ENCODE results near the gene TOMT.

The TOMT gene

DNA sequence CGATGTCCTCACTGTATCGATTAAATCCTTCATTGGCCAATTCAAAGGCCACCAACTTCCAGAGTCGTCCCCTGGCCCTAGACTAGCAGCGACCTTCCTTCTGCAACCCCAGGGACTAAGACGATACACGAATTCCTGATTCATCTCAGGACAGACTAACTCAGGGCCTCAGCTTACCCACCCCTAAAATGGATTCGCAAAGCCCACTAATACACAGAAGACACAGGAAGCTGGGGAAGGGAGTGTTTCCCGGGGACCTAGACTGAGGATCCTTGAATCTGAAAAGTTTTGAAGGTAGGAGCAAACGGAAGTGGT lies 3.1 kb upstream of the TOMT start:
- Histone ChIP-seq H3K4me1 (ENCODE audit: insufficient read depth, insufficient read length) (no peaks in the 10 kb centered on the region), H3K27me3 (ENCODE audit: insufficient read depth, insufficient read length) (no peaks in the 10 kb centered on the region), H3K36me3 (ENCODE audit: insufficient read depth, insufficient read length, low read length) (peaks cover 53% of the 10 kb centered on the region), H3K9me3 (ENCODE audit: insufficient read depth, low read length) (no peaks in the 10 kb centered on the region), H3K9ac (ENCODE audit: insufficient read length, low read depth) (peak overlapping the region; percentile 95), H3K4me3 (ENCODE audit: insufficient read length, low read depth) (peak overlapping the region; percentile 69)
- DNase-seq (ENCODE audit: low read depth, low spot score) = no peak
- TF ChIP-seq ZNF274 (IDR thresholded peaks at IDR 0.05; ENCODE audit: low read depth, low read length) (no peak), SUZ12 (IDR thresholded peaks at IDR 0.05; ENCODE audit: extremely low read depth, insufficient read depth, insufficient read length) (no peak), YY1 (IDR thresholded peaks at IDR 0.05; ENCODE audit: insufficient read depth, insufficient read length) (no peak)

DNA sequence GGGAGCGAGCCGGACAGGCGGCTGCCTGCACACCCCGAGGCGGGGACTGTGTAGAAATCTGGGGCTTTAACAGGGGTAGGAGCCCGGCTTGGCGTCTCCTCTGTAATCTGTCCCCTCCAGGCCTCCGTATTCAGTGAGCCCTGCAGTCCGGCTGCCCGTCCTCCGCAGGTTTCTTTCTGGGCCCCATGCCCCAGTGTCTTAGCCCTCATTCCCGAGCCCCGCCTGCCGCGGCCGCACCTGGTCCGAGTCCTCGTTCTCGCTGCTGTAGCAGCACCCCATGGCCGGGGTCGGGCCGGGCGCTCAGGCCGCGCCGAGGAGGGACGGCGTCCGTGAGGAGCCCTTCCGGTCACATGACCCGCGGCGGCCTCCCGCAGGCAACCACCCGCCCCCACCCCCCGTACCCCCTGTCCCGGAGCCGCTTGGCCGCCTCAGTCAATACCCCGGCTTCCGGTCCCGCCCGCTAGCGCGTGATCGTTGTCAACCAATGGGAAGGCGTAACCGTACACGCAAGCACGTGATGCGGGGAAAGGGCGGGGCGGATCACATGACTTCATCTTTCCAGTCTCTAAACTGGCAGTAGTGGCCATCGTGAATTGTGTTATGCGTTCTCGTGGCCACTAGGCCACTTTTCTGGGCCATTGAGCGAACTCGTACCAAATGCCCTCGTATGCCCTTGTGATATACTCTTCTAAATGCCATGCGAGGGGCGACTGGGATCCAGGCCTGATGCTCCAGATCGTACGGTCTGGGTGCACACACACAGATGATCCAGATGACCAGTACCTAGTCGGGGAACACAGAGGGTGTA lies 2.6 kb upstream of the TOMT start, which contains the start of gene LAMTOR1:
LAMTOR1 (minus strand) TSS at position 352 of the 808 bp plus-strand sequence; CDS start at position 279, 73 bp downstream.
- peak; percentile 98 for DNase-seq (ENCODE audit: low read depth, low spot score)
- peaks cover 51% of the 10 kb centered on the region for H3K36me3 ChIP-seq (ENCODE audit: insufficient read depth, insufficient read length, low read length)
- peak within 1 kb of the TSS; percentile 69 for H3K4me3 ChIP-seq (ENCODE audit: insufficient read length, low read depth)
- H3K27me3 ChIP-seq (ENCODE audit: insufficient read depth, insufficient read length) = no peaks in the 10 kb centered on the region
- no peaks in the 10 kb centered on the region for H3K9me3 ChIP-seq (ENCODE audit: insufficient read depth, low read length)
- peak within 1 kb of the TSS; percentile 95 for H3K9ac ChIP-seq (ENCODE audit: insufficient read length, low read depth)
- TF ChIP-seq SUZ12 (IDR thresholded peaks at IDR 0.05; ENCODE audit: extremely low read depth, insufficient read depth, insufficient read length) (no peak), YY1 (IDR thresholded peaks at IDR 0.05; ENCODE audit: insufficient read depth, insufficient read length) (no peak), ZNF274 (IDR thresholded peaks at IDR 0.05; ENCODE audit: low read depth, low read length) (no peak)
- no peaks in the 10 kb centered on the region for H3K4me1 ChIP-seq (ENCODE audit: insufficient read depth, insufficient read length)

DNA sequence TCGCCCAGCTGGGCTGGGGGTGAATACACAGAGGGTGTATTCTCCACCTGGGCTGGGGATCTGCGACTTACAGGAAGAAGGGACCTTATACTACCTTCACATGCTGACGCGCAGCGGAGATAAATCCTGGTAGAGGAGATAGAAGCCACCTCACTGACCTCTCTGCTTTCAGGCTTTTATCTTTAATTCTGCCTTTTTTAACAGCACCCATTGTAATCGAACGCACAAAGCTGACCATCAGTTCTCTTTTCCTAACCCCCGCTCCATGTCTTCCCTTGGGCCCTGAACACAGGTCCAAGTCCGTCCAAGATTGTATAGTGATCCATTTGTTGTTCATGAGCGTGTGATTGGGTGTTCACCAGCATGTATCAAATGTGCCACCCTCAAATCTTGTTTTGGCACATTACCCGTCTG lies 2.0 kb upstream of the TOMT start:
- H3K9ac ChIP-seq (ENCODE audit: insufficient read length, low read depth) = peak overlapping the region; percentile 11
- peaks cover 51% of the 10 kb centered on the region for H3K36me3 ChIP-seq (ENCODE audit: insufficient read depth, insufficient read length, low read length)
- H3K27me3 ChIP-seq (ENCODE audit: insufficient read depth, insufficient read length) = no peaks in the 10 kb centered on the region
- H3K4me3 ChIP-seq (ENCODE audit: insufficient read length, low read depth) = peak overlapping the region; percentile 19
- TF ChIP-seq YY1 (IDR thresholded peaks at IDR 0.05; ENCODE audit: insufficient read depth, insufficient read length) = no peak
- no peak for TF ChIP-seq SUZ12 (IDR thresholded peaks at IDR 0.05; ENCODE audit: extremely low read depth, insufficient read depth, insufficient read length)
- TF ChIP-seq ZNF274 (IDR thresholded peaks at IDR 0.05; ENCODE audit: low read depth, low read length) = no peak
- no peak for DNase-seq (ENCODE audit: low read depth, low spot score)
- H3K9me3 ChIP-seq (ENCODE audit: insufficient read depth, low read length) = no peaks in the 10 kb centered on the region
- H3K4me1 ChIP-seq (ENCODE audit: insufficient read depth, insufficient read length) = no peaks in the 10 kb centered on the region

DNA sequence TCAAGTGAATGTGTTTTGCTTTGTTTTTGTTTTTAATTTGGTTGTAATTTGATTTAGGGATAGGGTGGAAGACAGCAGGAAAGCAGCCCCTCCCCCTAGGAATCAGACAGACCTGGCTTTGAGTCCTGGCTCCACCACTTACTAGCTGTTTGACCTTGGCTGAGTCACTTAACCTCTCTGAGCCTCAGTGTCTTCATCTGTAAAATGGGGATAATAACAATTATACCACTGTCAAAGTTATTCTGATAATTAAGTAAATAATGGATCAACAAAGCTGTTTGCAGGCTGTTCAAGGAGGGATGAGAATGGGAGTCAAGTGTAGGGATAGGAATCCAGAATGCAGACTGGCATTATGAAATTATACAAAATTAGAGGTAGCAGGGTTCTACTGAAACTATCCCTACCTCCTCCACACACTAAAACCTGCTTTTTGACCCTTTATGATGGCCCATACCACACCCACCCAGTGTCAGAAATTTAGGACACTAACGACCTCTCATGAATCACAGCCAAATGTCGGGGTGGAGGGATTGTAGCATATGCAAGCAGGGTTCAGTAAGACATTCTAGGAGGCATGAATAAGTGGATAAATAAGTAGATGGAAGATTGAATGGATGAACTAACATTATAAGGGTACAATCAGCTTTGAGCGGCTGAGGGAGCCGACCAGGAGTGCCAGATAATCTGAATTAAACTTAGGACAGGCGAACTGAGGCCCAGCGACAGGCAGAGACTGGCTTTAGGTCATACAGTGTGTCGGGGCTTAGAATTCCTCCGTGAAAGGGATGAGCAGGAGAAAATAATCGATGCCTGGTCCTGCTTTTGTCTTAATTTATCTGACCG lies 5.8 kb downstream of the TOMT start:
- TF ChIP-seq ZNF274 (IDR thresholded peaks at IDR 0.05; ENCODE audit: low read depth, low read length) (no peak), SUZ12 (IDR thresholded peaks at IDR 0.05; ENCODE audit: extremely low read depth, insufficient read depth, insufficient read length) (no peak), YY1 (IDR thresholded peaks at IDR 0.05; ENCODE audit: insufficient read depth, insufficient read length) (no peak)
- Histone ChIP-seq H3K4me1 (ENCODE audit: insufficient read depth, insufficient read length) (no peaks in the 10 kb centered on the region), H3K9ac (ENCODE audit: insufficient read length, low read depth) (peak overlapping the region; percentile 85), H3K27me3 (ENCODE audit: insufficient read depth, insufficient read length) (no peaks in the 10 kb centered on the region), H3K36me3 (ENCODE audit: insufficient read depth, insufficient read length, low read length) (peaks cover 37% of the 10 kb centered on the region), H3K9me3 (ENCODE audit: insufficient read depth, low read length) (no peaks in the 10 kb centered on the region), H3K4me3 (ENCODE audit: insufficient read length, low read depth) (peak overlapping the region; percentile 67)
- no peak for DNase-seq (ENCODE audit: low read depth, low spot score)

DNA sequence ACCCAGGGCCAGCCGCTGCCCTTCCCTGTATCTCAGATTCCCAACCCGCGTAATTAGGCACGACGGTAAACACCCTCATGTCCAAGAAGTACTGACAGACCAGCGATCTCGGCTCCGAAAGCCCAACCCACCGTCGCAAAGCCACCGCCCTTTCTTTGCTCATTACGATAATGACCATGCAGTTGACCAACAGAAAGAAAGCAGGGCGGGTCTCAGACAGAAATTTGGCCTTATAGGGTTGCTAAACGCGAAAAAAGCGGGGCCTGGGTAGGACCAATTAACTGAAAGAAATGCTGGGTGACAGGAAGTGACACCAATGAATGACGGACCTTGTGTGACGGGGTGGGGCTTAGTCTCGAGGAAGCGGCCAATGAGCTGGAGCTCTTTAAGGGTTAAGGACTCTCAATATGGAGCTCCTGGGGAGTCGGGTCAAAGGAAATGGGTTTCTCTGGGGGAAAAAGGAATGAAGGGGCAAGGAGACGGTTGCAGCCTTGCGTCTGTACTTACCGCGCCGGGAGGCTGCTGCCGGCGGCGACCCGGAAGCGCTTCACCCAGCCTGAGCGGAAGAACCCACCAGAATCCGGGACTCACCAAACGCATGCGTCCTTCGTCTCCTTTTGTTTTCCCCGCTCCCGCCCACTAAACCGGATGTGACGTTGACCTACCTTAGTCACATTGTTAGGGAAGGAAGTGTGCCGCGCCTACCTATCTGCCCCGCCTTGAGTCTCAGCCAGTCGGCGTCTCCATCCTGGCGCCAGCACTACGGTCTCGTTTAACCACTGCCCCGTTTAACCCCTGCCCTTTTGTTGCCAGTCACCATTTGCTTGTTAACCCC lies 6.6 kb downstream of the TOMT start, which contains the start of gene ANAPC15:
ANAPC15 (minus strand) TSS at position 553 of the 835 bp plus-strand sequence. CDS start 1,419 bp downstream, outside the sequence.
- DNase-seq (ENCODE audit: low read depth, low spot score) = peak; percentile 98
- H3K4me1 ChIP-seq (ENCODE audit: insufficient read depth, insufficient read length) = no peaks in the 10 kb centered on the region
- H3K36me3 ChIP-seq (ENCODE audit: insufficient read depth, insufficient read length, low read length) = peaks cover 36% of the 10 kb centered on the region
- no peaks in the 10 kb centered on the region for H3K27me3 ChIP-seq (ENCODE audit: insufficient read depth, insufficient read length)
- TF ChIP-seq YY1 (IDR thresholded peaks at IDR 0.05; ENCODE audit: insufficient read depth, insufficient read length) (no peak), SUZ12 (IDR thresholded peaks at IDR 0.05; ENCODE audit: extremely low read depth, insufficient read depth, insufficient read length) (no peak), ZNF274 (IDR thresholded peaks at IDR 0.05; ENCODE audit: low read depth, low read length) (no peak)
- H3K9me3 ChIP-seq (ENCODE audit: insufficient read depth, low read length) = no peaks in the 10 kb centered on the region
- H3K4me3 ChIP-seq (ENCODE audit: insufficient read length, low read depth) = peak within 1 kb of the TSS; percentile 67
- peak within 1 kb of the TSS; percentile 85 for H3K9ac ChIP-seq (ENCODE audit: insufficient read length, low read depth)

DNA sequence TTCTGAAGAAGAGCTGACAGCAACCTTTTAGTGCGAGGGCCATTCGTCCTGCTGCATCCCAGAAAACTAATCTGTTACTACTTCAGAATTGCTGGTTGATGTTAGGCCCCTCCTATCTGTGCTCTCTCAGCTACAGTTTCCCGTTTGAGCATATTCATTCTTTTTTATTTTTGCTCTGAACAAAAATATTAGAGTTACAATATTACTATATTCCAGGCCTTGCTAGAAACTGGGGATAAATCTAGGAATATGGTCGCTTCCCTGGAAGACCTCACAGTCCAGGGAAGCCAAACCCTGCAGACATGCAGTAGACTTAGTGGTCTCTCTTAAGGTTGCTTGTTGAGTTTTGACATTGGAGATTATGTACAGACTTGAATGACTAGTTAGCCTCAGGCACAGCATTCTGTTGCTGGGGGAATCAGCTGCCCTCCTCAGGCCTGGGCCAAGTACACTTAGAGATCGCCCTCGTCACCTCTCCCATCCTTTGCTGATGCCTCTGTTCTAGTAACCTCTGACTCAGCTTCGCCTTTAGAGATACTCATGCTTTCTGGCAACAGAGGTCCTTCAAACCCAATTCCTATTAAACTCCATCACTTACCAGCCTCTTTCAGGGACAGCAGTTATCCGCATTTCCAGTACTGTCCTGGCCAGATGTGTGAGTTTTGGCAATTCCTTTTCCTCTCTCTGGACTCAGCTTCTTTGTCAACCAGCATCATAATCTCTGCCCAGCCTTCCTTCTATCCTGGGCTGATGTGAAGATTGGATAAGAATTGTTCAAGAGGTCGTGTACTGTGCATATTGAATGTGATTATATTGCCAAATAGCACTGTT lies 7.5 kb downstream of the TOMT start:
- Histone ChIP-seq H3K4me1 (ENCODE audit: insufficient read depth, insufficient read length) (no peaks in the 10 kb centered on the region), H3K27me3 (ENCODE audit: insufficient read depth, insufficient read length) (no peaks in the 10 kb centered on the region), H3K9ac (ENCODE audit: insufficient read length, low read depth) (peak overlapping the region; percentile 65), H3K36me3 (ENCODE audit: insufficient read depth, insufficient read length, low read length) (peaks cover 29% of the 10 kb centered on the region), H3K9me3 (ENCODE audit: insufficient read depth, low read length) (no peaks in the 10 kb centered on the region), H3K4me3 (ENCODE audit: insufficient read length, low read depth) (peak overlapping the region; percentile 67)
- no peak for TF ChIP-seq YY1 (IDR thresholded peaks at IDR 0.05; ENCODE audit: insufficient read depth, insufficient read length)
- TF ChIP-seq SUZ12 (IDR thresholded peaks at IDR 0.05; ENCODE audit: extremely low read depth, insufficient read depth, insufficient read length) = no peak
- DNase-seq (ENCODE audit: low read depth, low spot score) = no peak

Data from NT2/D1 (cell line).